SHP77 treated with DMSO at 0.1 percent for 48 hours (cell line): ENCODE results near the gene POU2AF3.
"Not testable (repeated sequence)": the region's sequence is repeated elsewhere in the genome, so short reads cannot be mapped to it uniquely, and the experiment has no call there.

Experiments used
- DNase-seq: peaks from one replicate; lab custom pipeline; 2025; lab: John Stamatoyannopoulos, UW

The POU2AF3 gene

DNA sequence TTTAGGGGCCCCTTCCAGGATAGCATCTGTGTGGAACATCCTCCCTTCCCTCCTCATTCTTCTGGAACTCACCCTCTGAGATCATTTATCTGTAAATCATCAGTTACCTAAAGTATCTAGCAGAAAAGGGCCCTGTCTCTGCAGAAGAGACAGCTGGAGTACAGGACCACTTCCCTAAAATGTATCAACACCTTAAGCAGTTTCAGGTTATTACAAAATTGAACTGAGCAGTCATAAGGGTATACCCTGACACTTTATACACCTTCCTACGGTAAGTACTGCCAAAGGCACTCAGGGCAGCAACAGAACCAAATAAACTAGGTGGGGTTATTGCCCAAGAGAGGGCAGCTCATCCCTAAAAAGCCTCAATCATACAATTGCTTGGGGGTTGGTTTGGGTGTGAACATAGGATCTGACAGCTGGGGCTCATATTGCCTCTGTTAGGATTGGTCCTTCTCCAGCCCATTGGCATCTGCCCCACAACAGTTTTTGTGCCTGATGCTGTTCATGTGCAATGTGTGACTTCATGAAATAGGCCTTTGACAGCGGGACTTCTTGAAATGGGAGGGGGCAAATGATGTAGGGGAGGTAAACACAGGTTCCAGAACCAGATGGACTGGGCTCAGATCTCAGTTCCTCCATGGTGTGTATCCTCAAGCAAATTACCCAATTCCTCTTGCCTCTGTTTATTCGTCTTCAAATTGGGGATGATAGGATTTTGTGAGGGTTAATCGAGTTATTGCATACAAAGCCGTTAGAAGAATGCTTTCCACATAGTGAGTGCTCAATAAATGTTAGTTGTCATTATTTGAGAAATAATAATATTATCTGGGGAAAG is 2.9 kb downstream of the POU2AF3 start:
- DNase-seq: peak; percentile 74

GRCh38 chr11:111301842-111302118 is 3.4 kb downstream of the POU2AF3 start:
- DNase-seq: peak; percentile 54

DNA sequence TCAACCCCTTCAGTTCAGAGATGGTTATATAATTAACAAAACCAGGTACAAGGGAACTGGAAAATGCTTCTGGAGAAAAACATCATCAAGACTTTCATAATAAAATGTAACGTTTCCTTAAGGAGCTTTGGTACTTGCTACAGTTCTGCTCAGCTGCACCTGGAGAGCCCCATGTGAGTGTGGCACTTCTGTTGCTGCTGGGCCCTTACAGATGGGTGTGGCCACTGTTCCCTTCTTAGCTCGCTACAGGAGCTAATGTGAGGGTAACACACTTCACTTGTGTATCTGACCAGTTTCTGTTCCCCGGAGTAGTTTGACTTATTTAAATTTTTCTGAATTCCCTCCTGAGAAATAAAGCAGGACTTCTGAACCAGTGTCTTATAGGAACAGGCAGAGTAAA is 4.0 kb downstream of the POU2AF3 start:
- peak; percentile 32 for DNase-seq

DNA sequence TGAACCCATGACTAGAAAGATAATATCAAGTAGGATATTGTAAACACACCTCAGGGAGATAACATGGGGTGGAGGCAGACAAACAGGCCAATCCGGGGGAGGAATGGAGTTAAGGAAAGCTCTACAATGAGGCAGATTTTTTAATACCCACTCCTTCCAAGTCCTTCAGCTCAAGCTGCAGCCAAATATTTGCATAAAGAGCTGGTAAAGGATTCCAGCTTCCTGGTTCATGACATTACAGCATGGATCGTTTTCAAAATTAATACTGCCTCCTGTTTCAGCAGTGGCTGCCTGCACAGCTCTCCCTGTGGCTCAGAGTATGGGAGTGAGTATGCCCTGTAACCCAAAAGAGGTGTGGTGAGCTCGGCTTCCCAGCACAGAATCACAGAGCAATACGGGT is 5.1 kb downstream of the POU2AF3 start:
- DNase-seq: peak; percentile 72

GRCh38 chr11:111305162-111305802 is 6.9 kb downstream of the POU2AF3 start:
- peak; percentile 72 for DNase-seq

DNA sequence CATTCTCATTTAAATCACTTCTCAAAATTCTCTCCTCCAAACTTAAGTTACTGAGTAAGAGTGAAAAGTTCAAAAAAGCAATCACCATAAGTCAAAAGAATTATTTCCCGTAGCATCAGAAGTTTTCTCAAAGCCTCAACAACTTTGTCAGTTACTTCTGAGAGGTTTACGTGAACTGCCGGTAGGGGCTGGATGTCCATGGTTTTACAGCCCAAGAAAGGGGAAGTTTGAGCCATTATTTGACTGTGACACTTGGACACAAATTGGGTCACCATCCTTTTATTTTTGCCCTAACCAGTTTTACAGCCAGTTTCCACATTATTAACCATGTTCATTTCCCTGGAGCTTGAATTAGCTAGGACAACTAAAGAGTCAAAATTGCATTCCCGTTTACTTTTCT is 7.5 kb downstream of the POU2AF3 start:
- no peak for DNase-seq

DNA sequence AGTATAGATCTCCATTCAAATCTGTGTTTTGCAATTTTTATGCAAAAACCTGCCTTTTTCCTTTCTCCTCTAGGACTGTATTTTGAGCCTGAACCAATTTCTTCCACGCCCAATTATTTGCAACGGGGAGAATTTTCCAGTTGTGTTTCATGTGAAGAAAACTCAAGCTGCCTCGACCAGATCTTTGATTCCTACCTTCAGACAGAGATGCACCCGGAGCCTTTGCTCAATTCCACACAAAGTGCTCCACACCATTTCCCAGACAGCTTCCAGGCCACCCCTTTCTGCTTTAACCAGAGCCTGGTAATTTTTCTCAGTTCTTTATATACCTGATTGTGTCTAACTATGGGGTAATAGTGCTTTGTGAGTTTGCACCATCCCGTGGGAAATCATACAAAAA is 8.0 kb downstream of the POU2AF3 start:
- DNase-seq: no peak

- peak; percentile 27 for DNase-seq
These were observed 9.2 kb downstream of the POU2AF3 start for GRCh38 chr11:111307472-111308108.

GRCh38 chr11:111308140-111308539 is 9.8 kb downstream of the POU2AF3 start:
- peak; percentile 96 for DNase-seq

DNA sequence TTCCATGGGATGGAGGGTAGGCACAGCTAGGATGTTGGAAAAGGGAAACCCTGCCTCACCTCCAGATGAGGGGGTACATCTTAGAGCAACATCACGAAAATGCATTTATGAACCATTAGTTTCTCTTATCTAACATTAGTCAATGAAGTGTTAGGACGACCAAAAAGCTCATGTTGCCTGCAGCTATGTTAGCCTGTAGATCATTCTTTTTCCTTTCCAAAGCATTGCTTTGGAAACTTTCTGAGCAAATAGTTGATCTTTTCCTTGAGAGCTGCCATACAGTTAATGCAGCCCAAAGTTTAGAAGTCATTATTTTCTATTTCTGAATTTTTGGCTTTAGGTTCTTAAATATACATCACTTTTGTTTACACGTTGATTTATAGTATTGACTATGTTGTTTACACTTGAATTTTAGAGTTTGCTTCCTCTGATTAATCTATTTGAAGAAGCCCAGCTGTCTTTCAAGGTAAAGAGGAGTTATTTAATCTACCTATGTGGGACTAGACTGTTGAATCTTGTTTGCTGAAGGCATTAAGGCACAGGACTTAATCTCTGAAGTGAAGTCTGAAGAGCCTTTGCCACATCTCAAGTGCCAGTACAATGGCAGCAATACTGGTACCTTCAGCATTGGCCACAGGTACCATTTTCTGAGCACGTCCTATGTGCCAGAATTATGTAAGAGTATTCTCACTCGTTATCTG is 11.0 kb downstream of the POU2AF3 start:
- peak; percentile 57 for DNase-seq

DNA sequence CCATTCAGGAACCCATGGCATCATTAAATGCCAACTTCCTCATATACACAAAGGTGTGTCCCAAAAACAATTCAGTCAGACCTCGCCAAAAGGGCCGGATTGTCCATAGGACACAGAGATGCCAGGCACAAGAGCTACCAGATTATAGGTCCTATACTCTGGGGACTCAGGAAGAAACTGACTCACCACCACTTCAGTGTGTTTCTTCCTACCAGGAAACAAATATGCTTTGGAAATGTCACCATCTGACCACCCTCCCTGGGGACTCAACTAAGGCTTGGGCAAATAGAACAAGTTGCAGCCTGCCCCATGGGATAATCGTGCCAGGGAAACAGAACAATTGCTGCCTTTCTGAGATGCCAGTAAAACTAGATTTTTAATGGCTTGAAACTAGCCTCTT is 11.7 kb downstream of the POU2AF3 start:
- DNase-seq: peak; percentile 82

- DNase-seq: no peak
These were observed 12.4 kb downstream of the POU2AF3 start for GRCh38 chr11:111310723-111311122.

DNA sequence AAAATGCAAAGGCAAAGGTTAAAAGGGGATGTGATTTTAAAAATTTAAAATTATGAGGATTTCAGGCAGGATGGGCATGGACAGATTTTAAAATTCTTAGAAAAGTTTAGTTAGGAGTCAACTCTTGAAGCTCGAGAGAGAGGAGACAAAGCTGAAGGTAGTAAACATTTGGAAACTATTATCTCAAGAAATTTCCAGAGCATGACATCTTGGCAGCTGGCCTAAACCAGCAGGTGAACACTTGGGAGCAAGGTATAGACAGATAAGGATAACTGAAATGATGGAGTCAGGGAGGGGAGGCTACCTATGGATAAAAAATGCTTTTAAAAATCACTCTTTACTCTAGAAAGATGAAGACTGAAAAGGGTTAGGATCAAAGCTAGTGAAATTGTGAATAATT is 13.7 kb downstream of the POU2AF3 start:
- no peak for DNase-seq

DNA sequence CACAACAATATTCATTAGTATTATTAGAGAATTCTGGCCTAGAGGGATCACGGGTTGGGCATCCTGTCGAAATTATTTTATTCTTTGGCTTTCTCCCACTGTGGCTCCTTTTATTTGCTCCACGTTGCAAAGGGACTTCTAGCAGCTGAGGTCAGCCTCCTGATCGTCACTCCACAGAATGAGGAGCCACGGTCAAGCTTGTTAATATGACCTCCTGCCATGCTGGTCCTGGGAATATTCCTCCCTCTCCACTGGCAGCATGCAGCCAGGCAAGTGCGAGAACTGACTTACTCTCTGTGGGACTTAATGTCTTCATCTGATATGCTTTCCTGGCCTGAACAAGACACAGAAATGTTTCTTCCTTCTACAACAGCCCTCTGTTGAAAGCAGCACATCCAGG is 20.9 kb downstream of the POU2AF3 start:
- no peak for DNase-seq

DNA sequence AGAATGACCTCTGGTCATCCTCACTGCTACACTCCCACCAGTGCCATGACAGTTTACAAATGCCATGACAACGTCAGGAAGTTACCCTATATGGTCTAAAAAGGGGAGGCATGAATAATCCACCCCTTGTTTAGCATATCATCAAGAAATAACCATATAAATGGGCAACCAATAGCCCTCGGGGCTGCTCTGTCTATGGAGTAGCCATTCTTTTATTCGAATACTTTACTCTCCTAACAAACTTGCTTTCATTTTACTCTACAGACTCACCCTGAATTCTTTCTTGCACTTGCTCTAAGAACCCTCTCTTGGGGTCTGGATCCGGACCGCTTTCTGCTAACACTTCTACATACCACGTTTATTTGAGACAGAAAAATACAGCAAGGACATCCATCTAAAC is 21.9 kb downstream of the POU2AF3 start:
- DNase-seq: not testable (repeated sequence)

GRCh38 chr11:111320728-111321568 is 22.6 kb downstream of the POU2AF3 start:
- no peak for DNase-seq

- DNase-seq: no peak
These were observed 24.2 kb downstream of the POU2AF3 start for GRCh38 chr11:111322534-111322933.

DNA sequence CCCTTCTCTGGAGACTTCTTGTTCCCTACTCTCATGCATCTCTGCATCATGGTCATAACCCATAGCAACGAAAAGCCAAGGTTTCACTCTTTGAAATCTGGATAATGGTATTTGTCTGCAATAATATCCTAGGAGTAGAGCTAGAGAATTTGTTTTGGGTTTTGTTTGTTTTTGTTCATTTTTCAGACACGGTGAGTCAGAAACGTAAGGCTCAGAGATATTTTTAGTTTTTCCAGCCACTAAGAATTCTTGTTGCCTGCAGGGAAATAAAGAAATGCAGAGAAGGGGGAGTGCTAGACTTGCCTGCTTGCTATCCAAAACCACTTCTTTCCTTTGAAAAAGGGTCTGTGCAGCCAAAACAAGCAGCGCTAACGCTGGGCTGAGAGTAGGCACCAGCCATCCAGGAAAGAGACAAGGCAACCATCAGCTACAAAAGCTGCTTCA is 26.0 kb downstream of the POU2AF3 start:
- DNase-seq: no peak

DNA sequence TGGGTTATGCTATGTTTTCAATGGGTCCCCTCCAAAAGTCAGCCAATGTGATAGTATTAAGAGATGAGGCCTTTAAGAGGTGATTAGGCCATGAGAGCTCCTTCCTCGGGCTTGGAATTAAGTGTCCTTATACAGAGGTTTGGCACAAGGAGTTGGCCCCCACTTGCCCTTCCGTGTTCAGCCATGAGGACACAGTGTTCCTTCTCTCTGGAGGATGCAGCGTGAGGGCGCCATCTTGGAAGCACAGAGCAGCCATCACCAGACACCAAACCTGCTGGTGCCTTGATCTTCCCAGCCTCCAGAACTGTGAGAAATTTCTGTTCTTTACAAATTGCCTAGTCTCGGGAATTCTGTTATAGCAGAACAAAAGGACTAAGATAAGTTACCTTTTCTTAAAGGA is 26.9 kb downstream of the POU2AF3 start:
- DNase-seq: no peak

DNA sequence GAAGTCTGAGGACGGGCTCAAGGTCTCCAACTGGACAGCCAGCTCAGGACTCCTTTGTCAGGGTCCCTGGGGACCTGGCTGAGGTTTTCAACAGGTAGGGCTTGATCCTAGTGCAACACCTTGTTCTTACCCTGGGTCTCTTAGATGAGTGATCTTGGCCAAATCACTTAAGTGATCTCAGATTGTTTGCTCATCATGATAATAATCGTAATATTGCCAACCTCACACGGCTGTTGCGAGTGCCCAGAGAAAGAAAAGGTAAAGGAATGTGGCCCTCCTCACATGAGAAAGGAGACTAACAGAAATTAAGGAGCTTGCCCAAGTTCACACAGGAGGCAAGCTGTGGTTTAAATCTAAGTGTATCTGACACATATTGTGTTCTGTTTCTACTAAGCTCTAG is 28.5 kb downstream of the POU2AF3 start:
- no peak for DNase-seq

DNA sequence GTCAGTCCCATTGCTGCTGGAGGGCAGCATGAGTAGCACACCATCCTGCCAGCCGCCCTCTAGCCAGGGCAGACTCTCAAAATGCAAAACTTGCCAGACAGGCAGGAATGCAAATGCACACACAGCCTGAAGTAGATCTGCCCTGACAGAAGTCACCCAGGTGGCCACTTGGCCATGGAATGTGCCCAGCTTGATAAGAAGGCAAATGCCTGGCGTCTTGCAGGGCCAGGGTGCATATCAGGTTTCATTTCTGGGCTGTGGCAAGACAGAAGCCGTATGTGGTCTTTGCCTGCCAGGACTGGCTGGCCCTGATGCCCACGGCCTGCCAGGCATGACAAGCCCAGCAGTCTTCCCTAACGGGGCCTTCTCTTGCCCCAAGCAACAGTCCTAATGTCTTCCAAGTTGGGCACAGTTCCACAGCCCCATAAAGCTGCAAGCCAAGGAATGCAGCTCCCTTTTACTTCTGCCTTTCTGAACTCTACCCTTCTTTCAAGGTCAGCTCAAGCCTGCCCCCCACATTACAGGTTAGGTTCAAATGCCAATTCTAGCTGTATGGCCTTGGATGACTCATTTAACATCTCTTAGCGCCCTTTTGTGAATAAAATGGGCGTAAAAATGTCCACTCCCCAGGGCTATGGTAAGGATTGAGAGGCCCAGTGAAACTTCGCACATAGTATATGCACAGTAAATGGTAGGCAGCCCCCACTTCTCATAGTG is 29.7 kb downstream of the POU2AF3 start:
- DNase-seq: no peak
